NCI-H526 (cell line): ENCODE results near the gene ST6GAL2.

Experiments used
- DNase-seq, 2 experiments: peaks; one replicate each; lab custom pipeline; 2025; lab: John Stamatoyannopoulos, UW

ST6GAL2 gene

GRCh38 chr2:106885971-106886915 is at the start of gene ST6GAL2:
Gene ST6GAL2 (minus strand): TSS chr2:106886167. CDS start chr2:106843977, 42,190 bp downstream.
- peak in 1 of 2 experiments; percentile 55 for DNase-seq

- no peak for DNase-seq
Measured at GRCh38 chr2:106932644-106933043, 46.7 kb upstream of the ST6GAL2 start.

GRCh38 chr2:106931717-106932335 is 45.9 kb upstream of the ST6GAL2 start:
- no peak for DNase-seq

GRCh38 chr2:106921451-106921850 is 35.5 kb upstream of the ST6GAL2 start:
- DNase-seq = no peak

- DNase-seq = no peak
Measured at GRCh38 chr2:106919012-106919411, 33.0 kb upstream of the ST6GAL2 start.

GRCh38 chr2:106904242-106904641 is 18.3 kb upstream of the ST6GAL2 start:
- no peak for DNase-seq

GRCh38 chr2:106899786-106900530 is 14.0 kb upstream of the ST6GAL2 start:
- DNase-seq = no peak

GRCh38 chr2:106894545-106894944 is 8.6 kb upstream of the ST6GAL2 start:
- DNase-seq = no peak

GRCh38 chr2:106892048-106892447 is 6.1 kb upstream of the ST6GAL2 start:
- DNase-seq = no peak

GRCh38 chr2:106890606-106891005 is 4.6 kb upstream of the ST6GAL2 start:
- no peak for DNase-seq

GRCh38 chr2:106886916-106887758 is 1.2 kb upstream of the ST6GAL2 start:
- DNase-seq = peak in 1 of 2 experiments; percentile 46

- DNase-seq = no peak
Measured at GRCh38 chr2:106885329-106885728, 638 bp downstream of the ST6GAL2 start.

- peak in 1 of 2 experiments; percentile 33 for DNase-seq
Measured at GRCh38 chr2:106882673-106883072, 3.3 kb downstream of the ST6GAL2 start.

- DNase-seq = no peak
Measured at GRCh38 chr2:106878206-106878605, 7.8 kb downstream of the ST6GAL2 start.

GRCh38 chr2:106876699-106877098 is 9.3 kb downstream of the ST6GAL2 start:
- no peak for DNase-seq

GRCh38 chr2:106869512-106870275 is 16.3 kb downstream of the ST6GAL2 start:
- no peak for DNase-seq

- DNase-seq = peak in 1 of 2 experiments; percentile 51
Measured at GRCh38 chr2:106868275-106868674, 17.7 kb downstream of the ST6GAL2 start.

GRCh38 chr2:106867196-106867953 is 18.6 kb downstream of the ST6GAL2 start:
- no peak for DNase-seq

GRCh38 chr2:106866641-106867040 is 19.3 kb downstream of the ST6GAL2 start:
- DNase-seq = no peak

- DNase-seq = no peak
Measured at GRCh38 chr2:106864051-106864450, 21.9 kb downstream of the ST6GAL2 start.
